ENCODE data around the gene ARL4D.

Gene ARL4D

DNA sequence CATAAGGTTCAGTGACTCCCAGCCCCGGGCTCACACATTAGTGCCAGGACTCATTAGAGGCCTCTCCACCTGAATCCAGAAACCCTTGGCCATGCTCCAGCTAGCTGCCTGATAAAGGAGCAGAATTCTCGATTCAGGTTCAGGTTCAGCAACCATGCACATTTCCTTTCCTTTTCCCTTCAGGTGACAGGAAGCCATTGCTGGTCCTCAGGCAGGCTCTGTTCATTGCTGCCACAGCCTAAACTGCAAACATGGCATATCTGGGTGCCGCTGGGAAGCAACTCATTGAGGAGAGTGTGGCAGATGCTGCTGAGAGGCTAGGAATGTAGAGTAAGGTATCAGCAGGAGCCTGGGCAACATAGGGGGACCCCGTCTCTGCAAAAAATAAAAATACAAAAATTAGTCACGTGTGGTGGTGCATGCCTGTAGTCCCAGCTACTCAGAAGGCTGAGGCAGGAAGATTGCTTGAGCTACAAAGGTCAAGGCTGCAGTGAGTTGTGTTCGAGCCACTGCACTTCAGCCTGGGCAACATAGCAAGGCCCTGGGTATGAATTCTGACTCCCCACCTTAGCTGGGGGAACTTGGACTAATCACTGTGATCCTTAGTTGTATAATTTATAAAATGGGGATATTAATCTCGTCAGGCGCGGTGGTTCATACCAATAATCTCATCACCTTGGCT lies 28.7 kb downstream of the ARL4D start:
- DNase-seq (ENCODE audit: low spot score): no peak

DNA sequence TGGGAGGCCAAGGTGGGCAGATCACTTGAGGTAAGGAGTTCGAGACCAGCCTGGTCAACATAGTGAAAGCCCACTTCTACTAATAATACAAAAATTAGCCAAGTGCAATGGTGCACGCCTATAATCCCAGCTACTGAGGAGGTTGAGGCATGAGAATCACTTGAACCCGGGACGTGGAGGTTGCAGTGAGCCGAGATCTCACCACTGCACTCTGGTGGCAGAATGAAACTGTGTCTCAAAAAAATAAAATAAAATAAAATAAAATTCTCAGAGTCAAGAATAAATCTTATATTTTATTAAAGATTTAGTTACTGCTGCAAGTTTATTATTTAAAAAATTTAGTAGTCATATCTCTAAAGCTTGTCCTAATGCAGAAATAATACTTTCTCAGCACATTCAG lies 29.7 kb downstream of the ARL4D start:
- DNase-seq (ENCODE audit: low spot score): no peak

DNA sequence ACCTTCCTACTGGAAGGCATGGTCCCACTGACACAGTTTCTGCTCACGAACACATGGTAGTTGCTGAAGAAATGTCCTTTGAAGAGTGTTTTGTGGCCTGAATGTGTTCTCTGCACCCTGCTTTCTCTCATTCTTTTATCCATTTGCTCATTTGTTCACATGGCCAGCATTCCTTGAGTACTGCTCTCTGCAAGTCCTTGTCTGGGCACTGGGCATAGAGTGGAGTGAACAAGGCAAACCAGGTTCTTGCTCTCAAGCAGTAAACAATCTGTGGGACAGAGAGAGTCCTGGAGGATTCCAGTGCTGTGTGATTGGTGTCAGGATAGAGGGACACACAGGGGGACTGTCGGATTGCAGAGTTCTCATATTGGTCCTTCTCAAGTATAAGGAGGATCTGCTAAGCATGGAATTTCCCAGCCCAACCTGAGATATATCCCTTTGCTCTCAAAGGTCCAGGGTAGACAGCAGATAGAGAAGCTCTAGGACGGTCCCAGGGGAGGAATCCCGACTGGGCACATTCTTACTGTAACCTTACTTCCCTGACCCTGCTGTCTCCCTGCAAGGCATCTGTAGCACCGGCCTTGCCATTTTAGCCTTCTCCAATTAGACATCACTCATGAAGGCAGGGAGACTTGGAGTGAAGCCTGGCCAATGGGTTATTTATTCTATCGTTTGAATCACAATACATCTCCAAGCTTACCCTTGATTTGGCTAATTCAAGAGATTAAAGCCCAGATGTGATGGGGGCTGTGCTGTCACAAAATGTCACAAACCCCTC lies 32.3 kb downstream of the ARL4D start:
- DNase-seq (ENCODE audit: low spot score): no peak

DNA sequence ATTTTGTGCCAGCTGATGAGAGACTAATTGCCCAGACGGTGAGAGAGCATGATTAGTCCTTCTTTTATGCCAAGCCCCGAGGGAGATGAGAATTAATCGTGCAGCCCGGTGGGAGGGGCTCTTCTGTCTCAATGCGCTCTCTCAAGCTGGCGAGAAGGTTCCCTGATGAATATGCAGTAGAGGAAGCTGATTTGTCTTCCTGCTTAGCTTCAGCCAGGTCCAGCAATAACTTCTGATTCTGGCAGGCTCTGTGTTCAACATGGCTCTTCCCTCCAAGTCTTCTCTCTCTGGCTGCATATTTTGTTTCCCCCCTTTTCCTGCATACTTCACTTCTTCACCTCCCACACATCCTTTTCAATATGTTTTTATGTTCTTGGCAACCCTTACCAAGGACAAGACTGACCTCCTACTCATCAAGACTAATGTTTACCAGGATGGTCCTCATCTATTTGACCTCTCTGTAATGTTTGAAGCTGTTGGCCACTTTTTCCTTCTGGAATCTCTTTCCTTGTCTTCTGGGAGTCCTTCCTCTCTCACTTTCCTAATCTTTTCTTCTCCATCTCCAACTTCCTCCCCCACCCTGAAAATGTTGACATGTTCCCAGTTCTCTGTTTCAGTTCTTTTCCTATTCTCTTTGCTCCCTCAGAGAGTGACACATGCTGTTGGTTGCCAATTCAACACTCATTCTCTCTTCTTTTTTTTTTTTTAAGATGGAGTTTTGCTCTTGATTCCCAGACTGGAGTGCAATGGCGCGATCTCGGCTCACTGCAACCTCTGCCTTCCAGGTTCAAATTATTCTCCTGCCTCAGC lies 33.1 kb downstream of the ARL4D start:
- DNase-seq (ENCODE audit: low spot score): peak; percentile 56

DNA sequence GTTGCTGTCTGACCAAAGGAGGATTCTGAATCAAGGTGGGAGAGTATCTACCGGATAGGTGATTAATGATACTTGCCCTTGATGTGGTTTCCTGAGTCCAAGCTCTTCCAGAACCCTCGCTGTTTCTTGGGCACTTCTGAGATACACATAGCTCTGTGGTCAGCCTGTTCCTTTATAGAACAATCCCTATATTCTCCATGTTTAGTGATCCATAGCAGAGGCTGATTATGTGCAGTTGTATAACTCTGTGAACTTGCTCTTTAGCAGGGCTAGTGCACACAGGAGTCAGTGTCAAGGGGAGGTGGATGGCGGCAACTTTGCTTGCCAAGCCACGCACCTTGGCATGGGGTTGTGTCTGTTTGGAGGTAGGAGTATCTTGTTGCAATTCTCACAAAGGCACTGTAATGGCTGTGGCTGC lies 36.1 kb downstream of the ARL4D start:
- no peak for DNase-seq (ENCODE audit: low spot score)

DNA sequence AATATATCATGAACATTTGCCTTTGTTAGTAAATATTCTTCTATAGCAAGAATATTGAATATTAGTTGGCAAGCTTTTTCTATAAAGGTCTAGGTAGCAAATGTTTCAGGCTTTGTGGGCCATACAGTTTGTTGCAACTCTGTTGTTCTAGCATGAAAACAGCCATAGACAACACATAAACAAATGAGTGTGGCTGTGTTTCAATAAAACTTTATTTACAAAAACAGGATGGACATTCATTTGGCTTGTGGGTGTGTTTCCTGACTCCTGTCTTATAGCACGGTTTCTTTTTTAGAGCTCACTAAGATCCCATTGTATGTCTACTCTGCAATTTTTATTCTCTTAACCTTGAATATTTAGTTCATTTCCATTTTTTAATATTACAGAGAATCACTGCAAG lies 39.0 kb downstream of the ARL4D start:
- no peak for DNase-seq (ENCODE audit: low spot score)

DNA sequence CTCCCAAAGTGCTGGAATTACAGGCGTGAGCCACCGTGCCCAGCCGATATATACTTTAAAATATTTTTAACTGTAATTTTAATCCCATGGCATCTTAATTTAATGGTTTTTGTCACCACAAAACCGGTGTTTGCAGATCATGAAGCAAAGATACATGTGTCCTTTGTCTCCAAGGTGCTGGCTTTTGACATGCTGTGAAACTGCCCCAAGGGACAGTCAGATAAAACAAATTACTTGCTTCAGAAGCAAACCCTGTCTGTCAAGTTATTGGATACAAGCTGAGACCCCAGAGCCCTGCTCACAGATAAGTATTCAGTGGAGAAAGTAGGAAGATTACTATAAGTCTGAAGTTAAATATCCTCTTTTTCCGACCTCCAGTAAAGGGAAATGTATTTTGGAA lies 39.8 kb downstream of the ARL4D start:
- no peak for DNase-seq (ENCODE audit: low spot score)

DNA sequence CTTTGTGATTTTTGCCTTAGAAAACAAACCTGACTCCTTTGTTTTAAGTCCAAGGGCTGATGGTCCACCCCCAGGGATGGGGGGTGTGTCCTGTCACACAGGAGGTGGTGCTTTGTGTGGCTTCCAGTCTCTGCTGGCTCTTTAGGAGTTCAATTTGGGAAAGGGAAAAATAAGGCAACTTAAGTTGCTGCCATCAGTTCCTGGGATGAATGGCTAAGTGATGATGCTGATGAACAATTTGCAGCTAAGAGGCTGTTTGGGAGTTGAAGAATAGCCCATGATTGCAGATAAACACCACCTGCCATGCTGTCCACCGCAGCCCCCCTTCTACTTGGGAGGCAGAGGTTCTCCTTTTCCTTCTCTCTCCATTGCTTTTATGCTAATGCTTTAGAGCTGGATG lies 40.2 kb downstream of the ARL4D start:
- DNase-seq (ENCODE audit: low spot score): no peak

DNA sequence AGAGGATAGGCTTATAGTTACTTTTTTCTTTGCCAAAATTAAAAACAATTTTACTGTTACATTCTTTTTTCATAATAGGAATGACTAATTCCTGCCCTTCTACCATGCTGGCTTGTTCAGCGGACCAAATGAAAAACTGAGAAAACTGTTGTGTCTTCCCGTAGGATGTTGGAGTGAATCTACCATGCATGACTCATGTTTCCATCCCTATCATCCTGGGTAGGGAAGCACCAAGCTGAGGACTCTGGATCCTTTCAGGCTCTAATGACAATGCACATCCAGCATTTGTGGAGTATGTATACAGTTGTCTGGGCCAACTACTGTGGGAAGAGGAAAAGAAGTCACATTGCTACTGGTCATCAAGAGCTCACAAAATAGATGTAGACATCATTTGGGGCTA lies 43.9 kb downstream of the ARL4D start:
- peak; percentile 75 for DNase-seq (ENCODE audit: low spot score)

DNA sequence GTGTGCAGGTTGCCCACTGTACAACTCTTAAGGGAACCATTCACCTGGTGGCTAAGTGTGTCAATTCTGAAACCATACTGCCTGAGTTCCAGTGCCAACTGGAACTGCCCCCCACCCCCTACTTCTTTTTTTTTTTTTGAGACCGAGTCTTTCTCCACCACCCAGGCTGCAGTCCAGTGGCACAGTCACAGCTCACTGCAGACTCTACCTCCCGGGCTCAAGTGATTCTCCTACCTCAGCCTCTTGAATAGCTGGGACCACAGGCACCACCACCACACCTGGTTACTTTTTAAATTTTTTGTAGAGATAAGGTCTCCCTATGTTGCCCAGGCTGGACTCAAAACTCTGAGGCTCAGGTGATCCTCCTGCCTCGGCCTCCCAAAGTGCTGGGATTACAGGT lies 44.6 kb downstream of the ARL4D start:
- DNase-seq (ENCODE audit: low spot score): no peak

DNA sequence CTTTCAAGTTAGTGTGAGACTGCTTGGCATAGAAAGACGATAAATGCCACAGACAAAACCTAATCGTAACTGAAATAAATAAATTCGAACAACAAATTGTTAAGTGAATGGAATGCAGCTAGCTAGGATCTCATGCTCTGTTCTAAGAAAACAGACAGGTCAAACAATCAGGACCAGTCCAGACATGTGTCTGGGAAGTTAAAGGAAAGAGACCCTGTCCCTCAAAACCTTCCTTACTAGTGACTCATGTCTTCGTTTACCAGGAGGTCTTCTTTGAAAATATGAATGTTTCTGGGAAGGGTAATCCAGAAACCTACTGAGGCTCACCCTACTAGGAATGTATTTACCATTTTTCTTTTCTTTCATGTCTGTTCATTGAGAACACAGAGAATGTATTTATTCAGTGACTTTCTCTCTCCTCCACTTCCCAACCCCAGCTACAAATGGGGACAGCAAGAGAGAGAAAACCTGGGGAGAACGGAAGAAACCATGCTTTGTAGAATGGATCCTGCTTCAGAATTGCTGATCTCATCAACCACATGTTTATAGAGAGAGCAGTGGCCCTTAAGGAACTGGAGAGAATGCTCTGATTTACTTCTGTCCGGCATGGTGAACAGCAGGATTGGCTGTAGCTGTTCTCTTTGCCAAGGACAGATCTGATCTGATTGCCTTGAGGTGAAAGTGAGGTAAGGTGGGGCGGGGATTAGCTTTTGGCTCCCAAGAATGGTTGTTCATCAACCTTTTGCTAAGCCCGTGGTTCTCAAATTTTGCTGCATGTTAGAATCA lies 45.6 kb downstream of the ARL4D start:
- DNase-seq (ENCODE audit: low spot score): no peak

DNA sequence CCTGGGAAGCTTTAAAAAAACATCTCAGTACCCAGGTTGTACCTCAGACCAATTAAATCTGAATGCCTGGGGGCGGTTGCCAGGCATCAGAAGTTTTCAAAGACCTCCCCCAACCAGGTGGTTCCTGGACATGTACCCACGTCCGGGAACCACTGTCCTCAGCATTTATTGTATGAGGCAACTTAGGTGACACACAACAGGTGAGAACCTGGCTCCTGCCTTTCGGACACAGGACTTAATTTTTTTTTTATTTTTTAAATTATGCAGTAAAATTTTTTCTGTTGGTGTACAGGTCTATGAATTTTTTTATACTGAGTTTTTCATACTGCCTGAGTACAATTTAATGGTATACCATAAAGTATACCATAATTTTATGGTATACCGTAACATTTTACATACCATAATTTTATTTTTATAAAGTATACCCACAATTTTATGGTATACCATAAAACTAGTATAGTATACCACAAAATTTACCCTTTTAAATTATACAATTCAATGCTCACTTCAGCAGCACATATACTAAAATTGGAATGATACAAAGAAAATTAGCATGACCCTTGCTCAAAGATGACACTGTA lies 46.3 kb downstream of the ARL4D start:
- no peak for DNase-seq (ENCODE audit: low spot score)

DNA sequence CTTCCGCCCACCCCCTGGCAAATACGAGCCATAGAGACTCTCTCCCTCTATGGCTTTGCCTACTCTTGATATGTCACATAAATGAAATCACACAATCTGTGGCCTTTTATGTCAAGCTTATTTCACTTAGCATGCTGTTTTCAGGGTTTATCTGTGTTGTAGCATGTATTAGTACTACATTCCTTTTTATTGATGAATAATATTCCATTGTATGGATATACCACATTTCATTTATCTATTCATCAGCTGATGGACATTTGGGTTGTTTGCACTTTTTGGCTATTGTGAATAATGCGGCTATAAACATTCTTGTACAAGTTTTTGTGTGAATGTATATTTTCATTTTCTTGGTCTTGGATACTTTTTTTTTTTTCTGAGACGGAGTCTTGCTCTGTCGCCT lies 48.0 kb downstream of the ARL4D start:
- no peak for DNase-seq (ENCODE audit: low spot score)

DNA sequence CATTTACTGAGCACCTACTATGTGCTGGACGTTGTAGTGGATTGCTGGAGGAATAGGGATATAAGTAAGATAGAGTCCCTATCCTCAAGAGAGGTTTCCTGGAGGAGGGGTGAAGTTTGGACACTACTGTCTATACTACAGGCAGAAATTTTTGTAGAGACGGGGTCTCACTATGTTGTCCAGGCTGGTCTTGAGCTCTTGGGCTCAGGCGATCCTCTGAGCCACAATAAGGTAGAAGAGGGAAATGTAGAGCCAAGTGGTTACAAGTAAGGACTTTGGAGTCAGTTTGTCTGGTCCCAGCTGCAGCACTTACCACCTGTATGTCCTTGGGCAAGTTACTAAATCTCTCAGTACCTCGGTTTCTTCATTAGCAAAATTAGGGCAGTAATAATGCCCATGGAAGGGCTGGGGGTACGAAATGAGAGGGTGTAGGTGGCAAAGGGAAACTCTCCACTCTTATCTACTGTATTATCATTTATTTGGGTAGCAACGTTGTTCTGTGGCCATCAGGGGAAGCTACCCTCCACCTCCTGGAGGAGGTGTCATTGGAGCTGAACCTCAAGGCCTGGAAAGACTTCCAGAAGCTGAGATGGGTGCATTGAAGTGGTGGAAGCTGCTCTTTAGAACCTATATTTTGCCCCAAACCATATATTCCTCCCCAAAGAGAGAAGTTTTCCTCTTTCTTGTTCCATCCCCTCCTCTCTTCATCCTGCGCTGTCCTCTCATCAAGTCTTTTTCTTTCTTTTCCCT lies 50.1 kb downstream of the ARL4D start:
- DNase-seq (ENCODE audit: low spot score): no peak

DNA sequence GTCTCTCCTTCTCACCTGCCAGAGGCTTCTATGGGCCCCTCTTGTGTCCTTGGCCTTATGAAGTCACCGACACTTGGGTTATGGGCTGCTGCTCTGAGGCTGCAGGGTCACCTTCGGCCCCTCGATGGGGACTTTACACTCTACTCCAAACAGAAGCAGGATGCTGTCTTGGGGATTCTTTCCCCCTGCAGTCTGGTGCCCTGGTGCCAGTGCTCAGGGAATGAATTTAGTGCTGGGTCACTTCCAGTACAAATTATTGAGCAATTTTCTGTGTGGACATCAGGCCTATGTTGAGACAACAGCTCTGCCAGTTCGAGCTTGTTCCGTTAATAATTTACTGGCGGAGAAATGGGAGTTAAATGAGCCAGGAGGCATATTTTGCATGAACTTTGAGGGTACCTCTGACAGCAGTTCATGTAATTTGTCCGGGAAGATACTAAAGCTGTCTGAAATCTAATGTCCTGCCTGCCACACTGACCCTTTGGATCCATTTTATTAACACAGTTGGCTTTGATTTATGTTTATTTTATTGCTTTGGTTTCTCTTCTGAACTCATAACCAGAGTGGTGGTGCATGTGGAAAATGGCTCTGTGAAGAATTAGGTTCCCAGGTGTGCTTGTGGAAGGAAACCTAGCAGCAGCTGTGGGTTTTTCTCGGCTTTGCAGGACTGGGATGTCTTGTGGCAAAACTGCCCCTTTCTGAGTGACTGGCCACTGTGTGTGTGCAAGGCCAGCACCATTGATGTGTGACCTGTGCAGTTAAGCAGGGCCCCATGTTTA lies 50.9 kb downstream of the ARL4D start:
- DNase-seq (ENCODE audit: low spot score): peak; percentile 54

Measured in GM03348 (cell line).